Inflammatory macrophage treated with lipopolysaccharide for 1 hour (primary cell): ENCODE results near the gene RADIL.

Source experiments
- DNase-seq, 2 donors: peaks; one replicate each; pipeline ENCODE4 v3.0.0-alpha.2; 2020 to 2022

Gene RADIL

GRCh38 chr7:4753598-4754432, 129.7 kb downstream of the RADIL start:
- peak; percentile 38 to 77 for DNase-seq

- DNase-seq = no peak
These were observed 132.0 kb downstream of the RADIL start for GRCh38 chr7:4751398-4751947.

- no peak for DNase-seq
These were observed 133.7 kb downstream of the RADIL start for GRCh38 chr7:4749798-4750197.

- DNase-seq = no peak
These were observed 134.2 kb downstream of the RADIL start for GRCh38 chr7:4749363-4749762.
